HG02642 (cell line): ENCODE measurements around the gene ABHD11.
"Not testable (repeated sequence)": the region's sequence is repeated elsewhere in the genome, so short reads cannot be mapped to it uniquely, and the experiment has no call there.

Source experiments
- ATAC-seq: cut with Tn5 transposase; IDR thresholded peaks from one replicate; pipeline ENCODE4 v1.9.1; 2021; ENCODE audit warnings: mild to moderate bottlenecking; ENCODE audit not compliant: unreplicated experiment, poor library complexity

The ABHD11 gene

DNA sequence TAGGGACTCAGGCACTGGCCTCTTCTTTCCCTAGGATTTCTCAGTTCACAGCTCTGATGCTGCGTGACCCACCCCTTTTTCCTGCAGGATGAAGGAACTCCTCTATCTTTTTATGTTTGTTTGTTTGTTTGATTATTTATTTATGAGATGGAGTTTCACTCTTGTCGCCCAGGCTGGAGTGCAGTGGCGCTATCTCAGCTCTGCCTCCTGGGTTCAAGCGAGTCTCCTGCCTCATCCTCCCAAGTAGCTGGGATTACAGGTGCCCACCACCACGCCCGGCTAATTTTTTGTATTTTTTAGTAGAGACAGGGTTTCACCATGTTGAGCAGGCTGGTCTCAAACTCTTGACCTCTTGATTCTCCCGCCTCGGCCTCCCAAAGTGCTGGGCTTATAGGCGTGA lies 18.2 kb downstream of the ABHD11 start:
- not testable (repeated sequence) for ATAC-seq

DNA sequence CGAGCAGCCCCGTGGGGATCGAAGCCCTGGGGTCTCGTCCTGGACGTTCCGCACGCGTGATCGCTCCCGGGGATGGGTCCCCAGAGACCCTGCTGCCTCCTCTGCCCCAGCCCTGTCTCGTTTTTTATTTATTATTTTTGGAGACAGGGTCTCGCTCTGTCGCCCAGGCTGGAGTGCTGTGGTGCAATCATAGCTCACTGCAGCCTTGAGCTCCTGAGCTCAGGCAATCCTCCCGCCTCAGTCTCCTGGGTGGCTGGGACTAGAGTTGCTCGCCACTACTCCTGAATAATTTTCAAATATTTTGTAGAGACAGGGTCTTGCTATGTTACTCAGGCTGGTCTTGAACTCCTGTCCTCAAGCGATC lies 18.8 kb downstream of the ABHD11 start:
- ATAC-seq, result peak; percentile 10

DNA sequence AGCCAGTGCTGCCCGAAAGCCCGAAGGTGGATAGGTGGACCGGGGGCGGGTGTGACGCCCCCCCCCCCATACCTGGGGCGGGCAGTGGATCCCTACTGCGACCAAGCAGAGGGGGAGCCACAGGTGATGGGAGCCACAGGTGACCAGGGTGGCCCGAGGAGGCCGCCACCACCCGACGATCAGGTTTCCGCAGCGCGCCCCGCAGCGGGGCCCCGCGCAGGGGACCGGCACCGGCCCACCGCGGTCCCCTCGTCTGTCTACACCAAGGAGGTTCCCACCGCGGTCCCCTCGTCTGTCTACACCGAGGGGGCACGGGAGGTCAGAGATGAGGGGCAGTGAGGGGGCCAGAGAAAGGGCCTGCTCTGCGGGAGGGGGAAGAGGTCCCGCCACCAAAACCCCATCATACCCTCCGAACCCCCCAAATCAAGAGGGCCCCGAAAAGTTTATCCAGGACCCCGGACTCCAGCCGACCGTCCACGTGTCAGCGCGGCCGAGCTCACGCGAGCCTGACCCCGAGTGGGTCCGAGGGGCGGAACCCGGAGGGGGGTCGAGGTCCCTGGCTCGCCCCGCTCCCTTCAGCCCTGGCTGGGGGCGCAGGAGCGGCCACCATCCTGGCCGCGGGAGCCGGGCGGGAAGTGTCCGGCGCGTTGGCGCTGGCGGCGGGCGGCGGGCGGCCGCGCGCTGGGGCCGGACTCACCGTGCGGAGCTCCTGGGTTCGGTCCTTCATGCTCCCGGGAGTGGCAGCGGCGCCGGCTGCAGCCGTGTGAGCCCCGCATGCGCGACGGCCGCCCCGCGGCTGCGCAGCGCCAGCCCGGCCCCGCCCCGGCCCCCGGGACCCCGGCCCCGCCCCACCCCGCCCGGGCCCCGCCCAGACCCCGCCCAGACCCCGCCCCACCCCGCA lies 19.4 kb downstream of the ABHD11 start, which contains the start of gene STX1A:
Gene STX1A (minus strand): TSS at position 765 of the 901 bp plus-strand sequence. CDS start 38 bp downstream, at position 727.
- ATAC-seq, result peak; percentile 72

DNA sequence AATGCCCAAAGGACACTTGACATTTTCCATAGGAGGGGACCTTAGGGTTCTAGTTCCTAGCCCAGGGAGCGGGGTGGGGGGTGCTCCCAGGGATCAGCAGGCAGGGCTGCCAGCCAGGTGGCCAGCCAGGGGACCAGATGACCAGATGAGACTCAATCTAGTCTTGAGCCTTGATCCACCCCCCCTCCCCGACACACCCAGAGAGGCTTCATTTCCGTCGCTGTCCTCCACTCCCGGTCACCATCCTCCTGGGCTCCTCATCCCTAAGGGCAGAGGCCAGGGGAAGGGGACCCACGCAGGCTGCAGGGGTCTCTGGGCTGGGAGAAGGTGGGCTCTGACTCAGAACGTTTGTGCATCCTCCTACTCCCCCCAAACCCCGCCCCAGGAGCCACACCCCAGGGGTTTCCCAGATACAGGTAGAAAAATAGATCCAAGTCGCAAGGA lies 20.1 kb downstream of the ABHD11 start:
- no peak for ATAC-seq

DNA sequence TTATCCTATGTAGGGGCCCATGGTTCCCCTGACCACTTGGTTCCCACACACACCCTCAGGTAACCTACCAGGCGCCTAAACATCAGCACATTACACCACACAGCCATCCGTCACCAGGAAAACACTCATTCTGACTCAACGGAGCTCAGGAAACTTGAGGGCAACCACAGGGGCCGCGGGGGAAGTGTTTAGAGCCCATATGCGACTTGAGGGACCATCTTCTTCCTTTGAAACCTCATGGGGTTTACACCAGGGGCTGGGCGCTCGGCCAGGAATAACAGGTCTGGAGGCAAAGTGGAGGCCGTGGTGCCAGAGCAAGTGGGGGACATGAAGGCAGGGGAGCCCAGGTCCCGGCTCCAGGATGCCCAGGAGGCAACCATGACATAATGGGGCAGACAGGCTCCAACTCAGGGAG lies 20.6 kb downstream of the ABHD11 start:
- ATAC-seq, result no peak

DNA sequence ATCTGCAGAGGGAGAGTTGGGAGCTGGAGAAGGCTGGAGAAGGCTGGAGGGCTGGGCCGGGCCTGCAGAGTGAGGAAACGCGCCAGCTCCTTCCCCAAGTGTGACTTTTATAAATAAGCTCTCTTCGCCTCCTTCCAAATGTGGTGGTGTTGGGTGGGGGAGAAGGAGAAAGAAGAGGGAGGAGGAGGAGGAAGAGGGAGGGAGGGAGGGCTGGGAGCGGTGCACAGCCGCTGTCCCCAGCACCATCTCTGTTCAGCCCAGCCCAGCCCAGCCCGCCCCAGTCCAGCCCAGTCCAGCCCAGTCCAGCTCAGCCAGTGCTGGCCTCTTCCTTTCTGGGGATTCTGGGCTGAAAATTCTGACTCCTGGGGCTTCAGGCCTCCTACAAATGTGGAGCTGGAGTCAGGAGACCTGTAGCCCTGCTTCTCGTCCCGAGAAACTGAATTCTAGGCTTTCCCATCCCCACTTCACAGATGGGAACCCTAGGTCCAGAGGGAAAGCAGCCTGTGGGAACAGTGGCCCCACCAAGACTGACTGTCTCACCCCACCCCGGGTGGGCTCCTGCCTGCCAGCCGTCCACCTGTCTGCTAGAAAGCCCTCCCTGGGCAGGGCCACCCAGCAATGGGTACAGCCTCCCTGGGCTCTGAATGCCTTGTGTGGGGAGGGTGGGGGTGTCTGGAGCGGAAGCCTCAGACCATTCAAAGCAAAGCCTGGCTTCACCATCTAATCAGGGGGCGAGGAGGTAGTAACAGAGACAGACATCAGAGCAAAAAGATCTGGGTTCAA lies 21.4 kb downstream of the ABHD11 start:
- no peak for ATAC-seq

DNA sequence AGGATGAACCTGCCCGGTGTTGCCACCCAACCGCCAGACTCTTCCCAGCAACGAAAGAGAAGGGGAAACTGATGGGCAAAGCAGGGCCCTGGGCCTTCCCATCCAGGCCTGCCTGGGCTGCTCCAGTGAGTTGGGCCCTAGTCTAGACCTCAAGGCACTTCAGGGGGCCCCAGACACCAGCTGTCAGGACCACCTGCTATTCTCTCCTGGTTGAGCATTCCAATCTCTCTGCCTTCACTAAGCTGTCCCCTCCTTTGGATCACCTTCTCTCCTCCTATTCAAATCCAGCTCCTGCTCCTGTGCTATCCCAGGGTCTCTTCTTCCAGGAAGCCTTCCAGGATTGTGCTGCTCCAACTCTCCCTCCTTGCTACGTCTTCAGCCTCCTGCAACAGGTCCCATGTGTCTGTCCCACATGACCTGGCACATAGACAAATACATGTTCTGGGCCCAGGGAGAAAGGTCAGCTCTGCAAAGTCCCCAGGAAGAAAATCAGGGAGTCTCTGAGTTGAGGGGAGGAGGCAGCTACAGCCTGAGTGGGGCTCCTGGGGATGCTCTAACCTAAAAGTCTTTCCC lies 22.2 kb downstream of the ABHD11 start:
- ATAC-seq, result no peak

DNA sequence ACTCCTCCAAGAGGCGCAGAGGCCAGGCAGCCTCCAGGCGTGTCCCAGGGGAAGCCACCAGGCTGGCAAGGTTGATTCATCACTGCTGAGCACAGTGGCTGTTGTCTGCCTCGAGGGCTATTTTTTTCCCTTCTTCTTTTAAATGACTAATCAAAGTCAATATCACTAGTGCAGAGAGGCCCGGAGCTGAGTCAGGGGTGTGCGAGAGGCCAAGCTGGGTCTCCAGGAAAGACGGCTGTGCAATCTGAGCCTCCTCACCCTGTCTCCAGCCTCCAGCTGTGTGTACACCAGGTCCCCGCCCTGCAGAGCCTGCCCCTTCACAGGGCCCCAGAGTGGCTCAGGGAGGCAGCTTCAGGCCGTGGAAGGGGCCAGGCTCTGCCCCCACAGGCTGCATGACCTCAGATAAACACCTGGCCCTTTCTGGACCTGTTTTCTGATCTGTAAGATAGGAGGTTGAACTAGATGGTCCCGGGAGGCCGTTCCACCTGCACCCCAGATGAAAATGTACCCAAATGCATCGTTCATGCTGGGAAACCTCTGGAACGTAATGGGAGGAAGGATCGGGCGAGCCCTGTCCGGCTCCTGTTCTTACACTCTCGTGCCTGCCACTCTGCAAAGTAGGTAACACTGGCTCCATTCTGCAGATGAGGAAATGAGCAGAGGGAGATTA lies 22.8 kb downstream of the ABHD11 start:
- no peak for ATAC-seq

DNA sequence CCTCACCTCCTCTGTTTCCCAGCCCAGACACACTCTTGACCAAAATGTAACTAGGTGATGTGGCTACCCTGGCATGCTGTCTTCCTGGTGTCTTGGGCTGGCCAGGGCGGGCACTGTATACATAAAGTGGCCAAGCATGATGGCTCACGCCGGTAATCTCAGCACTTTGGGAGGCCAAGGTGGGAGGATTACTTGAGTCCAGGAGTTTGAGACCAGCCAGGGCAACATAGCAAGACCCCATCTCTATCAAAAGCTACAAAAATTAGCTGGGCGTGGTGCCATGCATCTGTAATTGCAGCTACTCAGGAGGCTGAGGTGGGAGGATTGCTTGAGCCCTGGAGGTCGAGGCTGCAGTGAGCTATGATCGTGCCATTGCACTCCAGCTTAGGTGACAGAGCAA lies 25.3 kb downstream of the ABHD11 start:
- ATAC-seq, result not testable (repeated sequence)

DNA sequence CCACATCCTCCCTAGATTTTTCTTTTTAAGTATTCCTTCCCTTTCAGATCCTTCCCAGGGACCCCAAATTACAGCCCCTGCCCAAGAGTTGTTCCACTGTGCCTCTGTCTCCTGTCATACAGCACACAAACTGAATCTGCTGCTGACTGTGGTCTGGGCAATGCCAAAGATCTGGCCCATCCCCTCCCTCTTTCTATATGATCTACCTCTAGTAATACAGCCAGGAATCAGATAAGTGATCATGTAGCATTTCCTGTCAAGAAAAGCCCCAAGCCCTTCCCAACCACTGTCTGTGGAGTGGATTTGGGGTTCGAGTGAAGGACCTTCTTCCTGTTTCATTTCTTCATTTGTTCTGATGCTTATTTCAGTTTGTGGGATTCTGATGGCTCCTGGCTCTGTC lies 25.8 kb downstream of the ABHD11 start:
- ATAC-seq, result no peak

DNA sequence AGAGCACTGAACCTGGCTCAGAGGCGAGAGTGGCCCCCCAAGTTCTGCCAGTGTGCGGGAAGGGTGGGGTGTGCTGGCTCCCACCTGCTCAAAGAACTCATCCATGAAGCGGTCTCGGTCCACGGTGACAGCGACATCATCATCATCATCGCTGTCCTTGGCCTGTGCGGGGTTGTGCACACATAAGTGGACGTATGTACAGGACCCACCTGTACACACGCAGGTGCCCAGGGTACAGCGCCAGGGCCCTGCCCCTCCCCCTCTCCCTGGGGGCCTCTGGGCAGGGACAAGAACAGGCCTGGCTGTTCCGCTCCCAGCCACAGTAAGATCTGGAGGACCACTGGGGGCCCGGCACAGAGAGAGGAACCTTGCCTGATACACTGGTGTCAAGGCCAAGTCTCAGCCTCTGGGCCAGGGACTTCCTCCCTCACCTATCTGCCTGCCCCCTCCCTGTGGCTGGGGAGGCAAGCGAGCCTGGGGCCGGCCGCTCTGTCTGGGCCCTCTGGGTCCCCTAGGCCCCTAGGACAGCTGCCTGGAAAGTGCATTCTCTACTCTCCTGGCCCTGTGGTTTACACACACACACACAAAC lies 29.5 kb downstream of the ABHD11 start:
- no peak for ATAC-seq

DNA sequence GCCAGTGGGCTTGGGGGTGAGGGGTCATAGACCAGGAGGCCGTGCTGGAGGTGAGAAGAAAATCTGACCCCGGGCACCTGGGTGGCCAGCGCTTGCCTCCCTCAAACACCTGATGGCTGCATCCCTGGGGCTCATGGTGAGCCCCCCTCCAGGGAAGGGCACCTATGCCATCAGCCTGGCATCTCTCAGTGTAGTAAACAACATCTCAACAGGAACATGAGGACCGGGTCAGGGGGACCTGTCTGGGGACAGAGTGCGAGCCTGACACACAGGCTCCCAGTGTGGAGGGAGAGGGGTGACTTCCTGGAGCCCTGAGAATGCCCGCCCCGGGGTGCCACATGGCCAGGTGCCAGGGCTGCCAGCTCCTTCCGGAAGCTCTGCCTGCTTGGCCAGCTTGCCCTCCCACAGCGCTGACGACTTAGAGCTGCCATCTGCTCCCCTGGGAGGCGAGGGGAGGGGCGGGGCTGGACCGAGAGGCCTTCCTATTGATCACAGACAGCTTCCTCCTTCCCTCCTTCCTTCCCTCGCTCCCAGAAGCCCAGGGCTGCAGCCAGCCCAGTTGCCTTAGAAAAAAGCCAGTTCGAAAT lies 31.5 kb downstream of the ABHD11 start:
- ATAC-seq, result no peak

DNA sequence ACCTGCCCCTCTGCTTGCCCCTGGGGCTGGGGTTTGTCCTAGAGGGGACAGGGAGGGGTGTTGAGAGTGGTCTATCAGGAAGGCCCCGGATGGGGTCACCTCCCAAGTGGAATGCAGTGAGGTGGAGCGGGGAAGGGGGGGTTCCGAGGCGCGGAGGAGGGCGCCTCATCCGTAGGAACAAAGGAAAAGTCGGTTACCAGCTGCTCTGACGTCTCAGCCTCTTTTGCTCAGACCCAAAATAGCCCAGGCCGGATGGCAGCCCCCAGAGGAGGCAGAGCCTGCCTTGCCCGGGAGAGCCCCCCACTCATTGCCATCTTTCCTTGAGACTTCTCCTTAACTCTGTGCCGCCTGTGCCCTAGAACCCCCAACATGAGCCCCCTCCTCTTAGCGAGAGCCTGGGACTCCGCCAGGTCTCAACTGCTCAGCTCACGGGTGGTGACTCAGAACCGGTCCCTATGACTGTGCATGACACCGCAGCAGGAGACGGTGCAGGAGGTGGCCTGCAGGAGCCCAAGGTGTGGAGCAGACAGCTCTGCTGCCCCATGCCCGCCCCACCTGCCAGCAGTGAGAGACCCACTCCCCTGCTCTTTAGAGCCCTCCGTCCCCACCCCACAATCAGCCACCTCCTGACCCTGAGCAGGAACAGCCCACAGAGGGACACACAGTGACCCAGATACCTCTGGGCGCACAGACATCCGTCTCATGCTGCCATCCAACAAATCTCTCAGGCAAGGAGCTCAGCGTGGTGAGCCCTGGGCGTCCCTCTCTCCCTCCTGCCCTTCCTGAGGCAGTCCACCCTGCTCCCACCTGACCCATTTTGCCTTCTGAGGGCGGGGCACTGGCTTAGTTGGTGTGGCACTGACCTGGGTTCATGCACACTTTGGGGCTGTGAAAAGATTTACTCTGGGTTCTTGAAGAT lies 32.2 kb downstream of the ABHD11 start:
- no peak for ATAC-seq

DNA sequence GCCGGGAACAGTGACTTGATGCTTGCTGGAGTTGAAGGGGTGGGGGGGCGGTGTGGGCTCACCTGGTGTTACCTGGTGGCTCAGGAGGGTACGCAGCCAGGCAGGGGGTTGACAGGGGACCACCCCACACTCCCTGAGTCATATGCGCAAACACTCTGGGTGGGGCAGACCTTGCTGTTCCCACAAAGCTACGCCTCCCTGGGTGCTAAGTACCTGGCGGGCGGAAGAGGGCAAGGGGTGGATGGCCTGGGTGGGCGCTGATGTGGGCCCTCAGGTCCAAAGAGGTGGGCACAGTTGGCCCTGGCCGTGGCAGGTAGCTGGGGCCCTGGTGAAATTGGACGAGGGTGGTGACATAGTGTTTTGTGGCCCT lies 33.1 kb downstream of the ABHD11 start:
- ATAC-seq, result no peak

DNA sequence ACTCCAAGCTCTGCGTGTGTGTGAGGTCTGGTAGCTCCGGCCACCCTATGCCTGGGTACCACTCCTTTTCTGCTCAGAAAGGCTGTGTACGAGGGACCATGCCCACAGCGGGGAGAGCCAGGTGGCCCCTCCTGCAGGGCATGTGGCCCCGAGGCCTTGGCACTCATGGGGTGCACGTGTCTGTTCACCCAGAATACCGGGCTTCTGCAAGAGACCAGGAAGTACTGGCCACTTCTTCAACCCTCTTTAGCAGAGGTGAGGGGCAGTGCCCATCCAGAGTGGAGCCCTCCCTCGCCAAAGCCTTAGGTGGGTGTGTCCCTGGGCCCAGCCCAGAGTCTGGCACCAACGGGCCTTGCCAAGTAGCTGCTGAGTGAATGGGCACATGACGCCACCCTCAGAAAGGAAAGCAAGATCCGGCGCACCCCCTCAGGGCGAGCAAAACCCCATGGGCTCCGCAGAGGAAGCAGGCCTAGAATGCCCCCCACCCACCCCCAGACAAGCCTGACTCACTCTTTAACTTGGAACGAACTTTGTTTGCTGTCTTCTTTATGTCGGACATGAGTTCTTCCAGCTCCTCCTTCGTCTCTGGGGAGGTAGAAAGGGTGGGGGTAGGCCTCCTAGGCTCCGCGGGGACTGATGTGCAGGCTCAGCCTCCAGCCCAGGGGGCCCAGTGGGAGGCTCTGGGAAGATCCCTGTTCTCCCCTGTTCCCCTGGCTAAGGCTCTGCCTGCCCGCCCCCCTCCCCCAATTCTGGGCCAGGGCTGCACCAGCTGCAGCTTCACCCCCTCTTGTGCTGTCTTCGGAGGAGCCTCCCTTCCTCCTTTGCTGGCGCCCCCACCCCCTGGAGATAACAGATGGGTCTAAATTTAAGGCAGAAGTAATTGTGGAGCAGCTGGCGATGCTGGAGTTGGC lies 33.7 kb downstream of the ABHD11 start:
- ATAC-seq, result no peak

DNA sequence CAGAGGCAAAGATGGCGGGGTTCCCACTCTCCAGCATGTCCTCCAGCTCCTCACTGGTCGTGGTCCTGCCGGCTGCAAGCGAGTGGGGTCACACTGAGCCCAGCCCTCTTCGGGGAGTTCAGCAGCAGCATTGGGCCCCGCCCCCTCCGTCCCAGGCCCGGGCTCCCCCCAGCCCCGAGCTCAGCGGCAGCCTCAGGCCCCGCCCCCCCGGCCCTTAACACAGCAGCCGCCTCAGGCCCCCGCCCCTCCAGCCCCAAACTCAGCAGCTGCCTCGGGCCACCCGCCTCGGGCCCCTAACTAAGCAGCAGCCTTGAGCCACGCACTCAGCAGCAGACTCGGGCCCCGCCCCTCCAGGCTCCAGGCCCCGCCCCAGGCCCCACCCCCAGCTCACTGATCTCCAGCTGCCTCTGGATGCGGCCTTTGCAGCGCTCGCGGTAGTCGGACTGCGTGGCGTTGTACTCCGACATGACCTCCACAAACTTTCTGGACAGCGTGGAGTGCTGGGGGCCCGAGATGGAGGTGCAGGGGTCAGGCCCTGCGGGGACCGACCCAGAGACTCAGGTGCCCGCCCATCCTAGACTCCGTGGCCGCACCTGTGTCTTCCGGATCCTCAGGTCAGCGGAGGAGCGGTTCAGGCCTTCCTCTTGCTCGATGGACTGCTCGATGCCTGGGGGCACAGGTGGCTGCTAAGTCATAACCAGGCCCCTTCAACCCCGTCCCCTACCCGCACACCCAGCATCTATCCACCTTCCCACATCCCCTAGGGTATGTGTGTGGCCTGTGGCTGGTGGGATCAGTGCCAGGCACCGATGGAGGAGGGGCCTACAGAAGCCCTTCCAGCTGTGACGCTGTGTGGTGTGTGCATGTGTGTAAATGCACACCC lies 34.6 kb downstream of the ABHD11 start:
- ATAC-seq, result no peak

DNA sequence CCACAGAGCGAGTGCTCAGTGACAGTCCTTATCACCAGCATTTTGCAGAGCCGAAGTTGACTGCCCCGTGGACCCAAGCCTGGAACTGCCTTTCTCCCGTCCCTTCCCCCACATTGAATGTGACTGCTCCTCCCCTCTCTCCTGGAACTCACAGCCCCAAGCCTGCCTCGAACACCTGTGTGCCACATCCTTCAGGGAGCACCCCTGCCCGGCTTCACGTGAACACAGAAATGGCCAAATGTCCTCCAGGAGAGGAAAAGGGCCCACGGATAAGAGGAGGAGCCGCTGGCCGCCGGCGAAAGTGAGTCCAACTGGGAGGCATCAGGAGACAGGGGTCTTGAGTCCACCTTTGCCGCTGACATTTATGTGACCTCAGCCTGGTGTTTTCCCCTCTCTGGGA lies 35.4 kb downstream of the ABHD11 start:
- ATAC-seq, result no peak
